A549 (cell line): ENCODE results near the gene TGFBRAP1. TPM values are rescaled to one million over a fixed set of nuclear protein-coding genes. Genes with fewer than 3 reads are reported as not detected.

Experiments
- ATAC-seq, 2 experiments: fragments of 200-7000 bp in 1 of 2; fragments of >200 bp in 1 of 2; cut with Nextera tagmentation in 1 of 2; cut with Tn5 transposase in 1 of 2; 3 replicates each; pipeline versions ENCODE4 v1.8.0 to v1.9.1; 2018 to 2020; ENCODE audit warnings: mild to moderate bottlenecking in 1 of 2, moderate library complexity in 1 of 2
- CTCF ChIA-PET: fragments of 300-600 bp; sonication (Branson Sonifier 250); formaldehyde crosslinking; extraction: SDS; loops from one replicate; lab custom pipeline; 2021; ENCODE audit warnings: antibody characterized with exemption, inconsistent platforms; lab: Yijun Ruan, JAX
- POLR2A ChIA-PET: fragments of 350-600 bp; formaldehyde crosslinking; extraction: SDS; loops from one replicate; lab custom pipeline; 2021; ENCODE audit warnings: antibody characterized with exemption, inconsistent platforms; lab: Yijun Ruan, JAX
- DNase-seq, 2 experiments: peaks; one replicate each; pipeline versions ENCODE4 v3.0.0 to v3.0.0-alpha.2; 2011 to 2016; ENCODE audit warnings: low read depth in 1 of 2, low spot score in 1 of 2
- FAIRE-seq: peaks from 2 replicates; lab custom pipeline; 2011; peaks lifted over from hg19 to GRCh38; lab: Jason Lieb, UNC
- H3K27ac ChIP-seq, 2 experiments: fragments of >200 bp; sonication (Bioruptor Twin); formaldehyde crosslinking; 3 replicates each; pipeline ENCODE4 v1.5.1; 2016 to 2017
- H3K4me1 ChIP-seq: fragments of >200 bp; sonication (Bioruptor Twin); formaldehyde crosslinking; 3 replicates; pipeline ENCODE4 v1.6.1; 2016
- H3K4me2 ChIP-seq: fragments of >200 bp; sonication (Bioruptor Twin); formaldehyde crosslinking; 3 replicates; pipeline ENCODE4 v1.6.1; 2016
- H3K4me3 ChIP-seq: fragments of >200 bp; sonication (Bioruptor Twin); formaldehyde crosslinking; 3 replicates; pipeline ENCODE4 v1.5.1; 2016
- H3K9me3 ChIP-seq: fragments of >200 bp; sonication (Bioruptor Twin); formaldehyde crosslinking; 3 replicates; pipeline ENCODE4 v1.6.1; 2016
- BHLHE40 ChIP-seq: IDR thresholded peaks from 2 replicates; pipeline ENCODE4 v1.6.1; 2012; ENCODE audit warnings: low read depth, low read length, inconsistent platforms
- CEBPB ChIP-seq, 2 experiments: fragments of >200 bp in 1 of 2; sonication (Bioruptor Twin) in 1 of 2; formaldehyde crosslinking in 1 of 2; IDR thresholded peaks; 2 replicates each; pipeline ENCODE4 v1.6.1; 2012 to 2016
- CHD2 ChIP-seq: fragments of 150-350 bp; IDR thresholded peaks from 2 replicates; pipeline ENCODE4 v1.6.1; 2014; ENCODE audit warnings: low read length; ENCODE audit not compliant: partially characterized antibody
- GATA3 ChIP-seq: IDR thresholded peaks from 2 replicates; pipeline ENCODE4 v1.6.1; 2012; ENCODE audit warnings: borderline replicate concordance
- JUN ChIP-seq, 2 experiments: fragments of >200 bp; sonication (Bioruptor Twin); formaldehyde crosslinking; IDR thresholded peaks; 2 replicates in 1 of 2; 3 replicates in 1 of 2; pipeline ENCODE4 v1.6.1; 2016 to 2017
- JUNB ChIP-seq: fragments of >200 bp; sonication (Bioruptor Twin); formaldehyde crosslinking; IDR thresholded peaks from 2 replicates; pipeline ENCODE4 v1.6.1; 2016
- MAFK ChIP-seq: fragments of 450-650 bp; IDR thresholded peaks from 2 replicates; pipeline ENCODE4 v1.6.1; 2014; ENCODE audit not compliant: partially characterized antibody
- MYC ChIP-seq: IDR thresholded peaks from 2 replicates; pipeline ENCODE4 v1.6.1; 2012; ENCODE audit warnings: mild to moderate bottlenecking, inconsistent platforms, low read length, improper control_type of control experiment, borderline replicate concordance
- NFE2L2 ChIP-seq: fragments of 150-350 bp; conservative IDR thresholded peaks from 2 replicates; pipeline ENCODE4 v1.6.1; 2014; ENCODE audit warnings: low read length
- POLR2AphosphoS2 ChIP-seq: conservative IDR thresholded peaks from 2 replicates; pipeline ENCODE4 v1.6.1; 2012; ENCODE audit warnings: low read length, improper control_type of control experiment, inconsistent platforms
- RARB ChIP-seq: fragments of 250-450 bp; sonication (Bioruptor Pico); IDR thresholded peaks from 2 replicates; pipeline ENCODE4 v1.8.0; 2021; ENCODE audit warnings: mild to moderate bottlenecking, moderate library complexity
- SMC3 ChIP-seq: fragments of >200 bp; sonication (Bioruptor Twin); formaldehyde crosslinking; IDR thresholded peaks from 3 replicates; pipeline ENCODE4 v1.6.1; 2018; ENCODE audit warnings: inconsistent platforms
- TFCP2L1 ChIP-seq: fragments of 250-450 bp; sonication (Bioruptor Pico); IDR thresholded peaks from 2 replicates; pipeline ENCODE4 v1.5.0; 2021; ENCODE audit warnings: mild to moderate bottlenecking
- ZSCAN20 ChIP-seq: fragments of 250-450 bp; sonication (Bioruptor Pico); IDR thresholded peaks from 2 replicates; pipeline ENCODE4 v1.8.0; 2022; ENCODE audit warnings: mild to moderate bottlenecking, moderate library complexity
- WGBS: methylation state at CpG from one replicate; pipeline ENCODE4 v1.1.6; 2017; ENCODE audit errors: missing lambda C conversion rate; 5-methylcytosine and 5-hydroxymethylcytosine counted together
- polyA plus RNA-seq, 4 experiments: library from polyadenylated mRNA; depleted of rRNA in 3 of 4; stranded (reverse); fragments of >200 nt; fragmentation: RNase III in 1 of 4; extraction: RNeasy Plus Mini Kit Qiagen cat#74134 plus additional on column Dnase treatment in 1 of 4; gene quantifications; 2 replicates in 3 of 4; 3 replicates in 1 of 4; pipeline ENCODE4 v1.2.3, GENCODE V29; 2011 to 2017
- TF ChIP-seq, protein P1 (sequence below): fragments of >200 bp; sonication (Bioruptor Twin); formaldehyde crosslinking; IDR thresholded peaks from 3 replicates; pipeline ENCODE4 v1.6.1; 2016
- TF ChIP-seq, protein P2 (sequence below): fragments of 250-450 bp; sonication (Bioruptor Pico); IDR thresholded peaks from 2 replicates; pipeline ENCODE4 v1.5.0; 2021; ENCODE audit warnings: mild to moderate bottlenecking, moderate library complexity, borderline replicate concordance
- TF ChIP-seq, protein P3 (sequence below): fragments of 250-450 bp; sonication (Bioruptor Pico); IDR thresholded peaks from 2 replicates; pipeline ENCODE4 v1.5.0; 2020; ENCODE audit warnings: low read depth, mild to moderate bottlenecking, moderate library complexity
- TF ChIP-seq, protein P4 (sequence below): fragments of >200 bp; sonication (Bioruptor Twin); formaldehyde crosslinking; IDR thresholded peaks from 2 replicates; pipeline ENCODE4 v1.6.1; 2016

TGFBRAP1 gene
- polyA plus RNA-seq, 2 of the 4 experiments (the other 2 are of a cell fraction) = 9.0 to 13.7 TPM

DNA sequence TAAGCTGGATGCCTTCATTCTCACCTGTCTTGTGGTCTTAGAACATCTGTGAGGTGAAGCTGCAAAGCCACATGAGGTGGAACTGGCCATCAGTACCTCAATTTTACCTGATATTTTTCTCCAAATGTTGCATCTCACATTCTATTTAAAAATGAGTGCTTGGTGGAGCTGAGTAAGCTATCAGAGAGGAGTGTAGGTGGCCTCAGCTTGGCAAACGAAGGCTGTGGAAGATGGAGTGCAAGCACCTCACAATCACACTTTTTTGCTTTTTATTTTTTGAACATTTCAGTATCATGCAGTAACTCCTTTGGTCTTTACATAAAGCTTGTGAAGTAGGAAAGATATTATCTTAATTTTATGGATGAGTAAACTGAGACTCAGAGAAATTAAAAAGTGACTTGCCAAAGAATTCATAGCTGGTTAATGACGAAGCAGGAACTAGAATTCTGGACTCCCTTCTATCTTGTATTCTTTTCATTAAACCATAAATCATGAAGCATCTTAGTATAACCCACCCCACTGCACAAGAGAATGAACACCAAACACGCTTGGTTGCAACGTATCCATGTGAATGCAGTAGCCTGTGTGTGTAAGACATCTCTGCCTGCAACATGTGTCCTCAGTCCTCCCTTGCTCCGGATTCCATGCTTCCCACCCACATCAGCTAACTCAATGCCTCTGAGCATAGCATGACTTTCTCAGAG is 35.1 kb upstream of the TGFBRAP1 start:
- Histone ChIP-seq H3K4me1 (no peaks in the 10 kb centered on the region), H3K9me3 (no peaks in the 10 kb centered on the region), H3K4me3 (no peak overlapping the region)
- no peak for DNase-seq
- FAIRE-seq = no peak
- TF ChIP-seq SMC3 (no peak), POLR2AphosphoS2 (no peak), MAFK (no peak), JUNB (no peak)
- TF ChIP-seq, protein P1, sequence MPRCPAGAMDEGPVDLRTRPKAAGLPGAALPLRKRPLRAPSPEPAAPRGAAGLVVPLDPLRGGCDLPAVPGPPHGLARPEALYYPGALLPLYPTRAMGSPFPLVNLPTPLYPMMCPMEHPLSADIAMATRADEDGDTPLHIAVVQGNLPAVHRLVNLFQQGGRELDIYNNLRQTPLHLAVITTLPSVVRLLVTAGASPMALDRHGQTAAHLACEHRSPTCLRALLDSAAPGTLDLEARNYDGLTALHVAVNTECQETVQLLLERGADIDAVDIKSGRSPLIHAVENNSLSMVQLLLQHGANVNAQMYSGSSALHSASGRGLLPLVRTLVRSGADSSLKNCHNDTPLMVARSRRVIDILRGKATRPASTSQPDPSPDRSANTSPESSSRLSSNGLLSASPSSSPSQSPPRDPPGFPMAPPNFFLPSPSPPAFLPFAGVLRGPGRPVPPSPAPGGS = no peak
- TF ChIP-seq, all 56 proteins: peak for 0
- no peak overlapping the region for H3K27ac ChIP-seq
- no peak overlapping the region for H3K4me2 ChIP-seq
- 91% methylated on average over 5 of the region's 5 CpGs for WGBS
- no peak for ATAC-seq
- ChIA-PET CTCF (interaction anchor here (0.6 to 6.1 kb wide), 4 partner anchors 9 to 184 kb away, joined by 3 to 146 read pairs (median 3); no protein-coding TSS in a partner anchor), POLR2A (no interaction called here)

DNA sequence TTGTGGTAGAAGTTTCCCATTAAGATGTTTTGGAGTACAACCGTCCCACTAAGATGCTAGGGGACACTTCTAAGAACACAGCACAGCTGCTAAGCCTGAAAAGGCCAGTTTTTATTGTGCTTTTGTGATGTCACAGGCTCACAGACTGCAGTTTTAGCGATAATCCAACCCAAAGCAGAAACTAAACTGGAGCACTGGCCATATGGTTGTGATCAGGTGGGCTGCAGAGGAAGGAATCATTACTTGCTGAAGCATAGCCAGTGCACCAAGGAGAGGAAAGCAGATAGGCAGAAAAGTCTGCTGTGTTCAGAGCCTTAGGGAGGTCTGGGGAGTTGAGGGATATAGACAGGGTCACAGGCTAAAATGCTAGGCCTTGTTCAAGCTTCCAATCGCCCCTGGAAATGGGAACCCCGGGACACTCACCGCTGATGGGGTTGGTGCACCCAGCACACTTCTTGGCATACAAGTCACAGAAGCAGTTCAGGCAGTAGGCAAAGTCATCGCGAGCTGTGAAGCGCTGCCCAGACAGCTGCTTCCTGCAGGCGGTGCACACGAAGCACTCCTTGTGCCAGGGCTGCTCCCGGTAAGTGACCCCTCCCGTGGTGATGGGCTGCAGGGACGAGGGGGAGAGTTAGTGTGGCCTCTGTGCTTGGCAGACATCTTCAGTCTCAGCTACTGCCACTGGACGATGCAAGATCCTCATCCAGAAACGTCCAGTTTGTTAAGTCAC is 33.5 kb upstream of the TGFBRAP1 start:
- ChIA-PET CTCF (interaction anchor here (0.6 to 2.3 kb wide), 3 partner anchors 157 to 195 kb away, joined by 3 to 8 read pairs (median 4); no protein-coding TSS in a partner anchor), POLR2A (no interaction called here)

DNA sequence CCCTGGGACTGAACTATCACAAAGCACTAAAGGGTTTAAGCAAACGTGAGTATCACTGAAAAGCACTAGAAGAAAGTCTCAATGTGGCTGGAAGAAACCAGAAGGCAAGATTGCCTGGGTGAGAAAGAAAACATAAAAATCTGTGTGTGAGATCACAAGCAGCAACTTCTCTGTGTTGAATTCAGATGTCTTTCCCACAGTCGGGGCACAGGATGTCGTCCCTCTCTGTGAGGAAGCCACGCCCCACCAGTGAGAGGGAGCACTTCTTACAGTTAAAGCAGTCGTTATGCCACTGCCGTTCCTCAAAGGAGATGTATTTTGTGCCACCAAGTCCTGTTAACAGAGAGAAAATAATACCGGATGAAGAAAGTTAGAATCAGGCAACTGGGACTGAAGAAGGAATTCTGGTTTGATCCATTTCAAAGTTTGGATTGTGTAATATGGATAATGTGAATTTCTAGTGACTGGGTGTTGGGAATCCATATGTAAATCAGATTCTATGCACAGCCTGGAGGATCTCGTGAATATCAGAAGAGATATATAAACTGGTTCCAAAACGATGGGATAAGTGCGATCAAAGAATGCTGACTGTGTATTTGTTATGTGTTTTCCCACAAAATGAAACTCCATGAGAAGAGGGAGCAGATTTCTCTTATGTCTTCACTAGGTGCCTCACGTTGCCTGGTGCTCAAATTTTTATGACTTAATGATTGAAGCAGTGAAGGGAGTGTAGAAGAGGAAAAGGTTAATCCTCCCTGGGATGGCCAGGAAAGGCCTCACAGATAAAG is 31.8 kb upstream of the TGFBRAP1 start:
- no peak overlapping the region for H3K4me3 ChIP-seq
- FAIRE-seq (no peak), DNase-seq (no peak), ATAC-seq (no peak)
- WGBS = 87% methylated on average over 11 of the region's 11 CpGs
- no peak overlapping the region for H3K27ac ChIP-seq
- ChIA-PET CTCF (interaction anchor here (2.3 kb wide), 1 partner anchor 160 kb away, joined by 8 read pairs; no protein-coding TSS in a partner anchor), POLR2A (no interaction called here)
- no peaks in the 10 kb centered on the region for H3K4me1 ChIP-seq
- H3K9me3 ChIP-seq = 0 out of 3 replicates have a peak, but pooled peaks cover 3% of the 10 kb centered on the region
- no peak overlapping the region for H3K4me2 ChIP-seq
- peak; percentile 78 for TF ChIP-seq MAFK
- TF ChIP-seq, protein P2, sequence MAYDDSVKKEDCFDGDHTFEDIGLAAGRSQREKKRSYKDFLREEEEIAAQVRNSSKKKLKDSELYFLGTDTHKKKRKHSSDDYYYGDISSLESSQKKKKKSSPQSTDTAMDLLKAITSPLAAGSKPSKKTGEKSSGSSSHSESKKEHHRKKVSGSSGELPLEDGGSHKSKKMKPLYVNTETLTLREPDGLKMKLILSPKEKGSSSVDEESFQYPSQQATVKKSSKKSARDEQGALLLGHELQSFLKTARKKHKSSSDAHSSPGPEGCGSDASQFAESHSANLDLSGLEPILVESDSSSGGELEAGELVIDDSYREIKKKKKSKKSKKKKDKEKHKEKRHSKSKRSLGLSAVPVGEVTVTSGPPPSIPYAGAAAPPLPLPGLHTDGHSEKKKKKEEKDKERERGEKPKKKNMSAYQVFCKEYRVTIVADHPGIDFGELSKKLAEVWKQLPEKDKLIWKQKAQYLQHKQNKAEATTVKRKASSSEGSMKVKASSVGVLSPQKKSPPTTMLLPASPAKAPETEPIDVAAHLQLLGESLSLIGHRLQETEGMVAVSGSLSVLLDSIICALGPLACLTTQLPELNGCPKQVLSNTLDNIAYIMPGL = no peak
- no peak for TF ChIP-seq CHD2
- TF ChIP-seq, all 56 proteins: peak for 1

More for the DNA sequence above, 33.5 kb upstream of the TGFBRAP1 start:
- DNase-seq = no peak
- Histone ChIP-seq H3K27ac (no peak overlapping the region), H3K4me3 (no peak overlapping the region), H3K9me3 (no peaks in the 10 kb centered on the region), H3K4me1 (no peaks in the 10 kb centered on the region), H3K4me2 (no peak overlapping the region)
- FAIRE-seq = no peak
- TF ChIP-seq RARB (CRISPR knock-in tag) (no peak), GATA3 (no peak), TFCP2L1 (no peak), NFE2L2 (no peak), CEBPB (IDR thresholded peaks at IDR 0.05) (no peak), ZSCAN20 (CRISPR knock-in tag) (no peak), JUN (IDR thresholded peaks at IDR 0.05) (no peak), MYC (no peak), BHLHE40 (no peak), POLR2AphosphoS2 (no peak)
- TF ChIP-seq, protein P3, sequence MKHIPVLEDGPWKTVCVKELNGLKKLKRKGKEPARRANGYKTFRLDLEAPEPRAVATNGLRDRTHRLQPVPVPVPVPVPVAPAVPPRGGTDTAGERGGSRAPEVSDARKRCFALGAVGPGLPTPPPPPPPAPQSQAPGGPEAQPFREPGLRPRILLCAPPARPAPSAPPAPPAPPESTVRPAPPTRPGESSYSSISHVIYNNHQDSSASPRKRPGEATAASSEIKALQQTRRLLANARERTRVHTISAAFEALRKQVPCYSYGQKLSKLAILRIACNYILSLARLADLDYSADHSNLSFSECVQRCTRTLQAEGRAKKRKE (CRISPR knock-in tag) = no peak
- TF ChIP-seq, protein P4, sequence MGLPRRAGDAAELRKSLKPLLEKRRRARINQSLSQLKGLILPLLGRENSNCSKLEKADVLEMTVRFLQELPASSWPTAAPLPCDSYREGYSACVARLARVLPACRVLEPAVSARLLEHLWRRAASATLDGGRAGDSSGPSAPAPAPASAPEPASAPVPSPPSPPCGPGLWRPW = no peak
- no peak for ATAC-seq
- WGBS = 77% methylated on average over 14 of the region's 15 CpGs
